ENCODE results near the gene ERAP2.

ERAP2 gene

GRCh38 chr5:96885518-96886338 is 9.4 kb downstream of the ERAP2 start:
- FAIRE-seq (no peak), DNase-seq (ENCODE audit: insufficient read length, low spot score) (no peak)

GRCh38 chr5:96893342-96893741 is 17.0 kb downstream of the ERAP2 start:
- DNase-seq (ENCODE audit: insufficient read length, low spot score) (peak; percentile 49), FAIRE-seq (no peak)

- DNase-seq (ENCODE audit: insufficient read length, low spot score) (no peak), FAIRE-seq (no peak)
Measured at GRCh38 chr5:96896276-96896675, 20.0 kb downstream of the ERAP2 start.

- FAIRE-seq (no peak), DNase-seq (ENCODE audit: insufficient read length, low spot score) (no peak)
Measured at GRCh38 chr5:96896806-96897205, 20.5 kb downstream of the ERAP2 start.

GRCh38 chr5:96901384-96901783 is 25.1 kb downstream of the ERAP2 start:
- DNase-seq (ENCODE audit: insufficient read length, low spot score), result no peak
- FAIRE-seq, result no peak

- DNase-seq (ENCODE audit: insufficient read length, low spot score) (no peak), FAIRE-seq (no peak)
Measured at GRCh38 chr5:96901841-96902240, 25.5 kb downstream of the ERAP2 start.

GRCh38 chr5:96902876-96903275 is 26.6 kb downstream of the ERAP2 start:
- FAIRE-seq (no peak), DNase-seq (ENCODE audit: insufficient read length, low spot score) (no peak)

- DNase-seq (ENCODE audit: insufficient read length, low spot score) (no peak), FAIRE-seq (peak; percentile 65)
Measured at GRCh38 chr5:96903300-96903699, 27.0 kb downstream of the ERAP2 start.

- DNase-seq (ENCODE audit: insufficient read length, low spot score), result no peak
- no peak for FAIRE-seq
Measured at GRCh38 chr5:96904054-96904931, 28.0 kb downstream of the ERAP2 start.

GRCh38 chr5:96905864-96906263 is 29.6 kb downstream of the ERAP2 start:
- FAIRE-seq (no peak), DNase-seq (ENCODE audit: insufficient read length, low spot score) (no peak)

- no peak for DNase-seq (ENCODE audit: insufficient read length, low spot score)
- no peak for FAIRE-seq
Measured at GRCh38 chr5:96909003-96909402, 32.7 kb downstream of the ERAP2 start.

- DNase-seq (ENCODE audit: insufficient read length, low spot score), result no peak
- FAIRE-seq, result no peak
Measured at GRCh38 chr5:96909435-96909834, 33.1 kb downstream of the ERAP2 start.

GRCh38 chr5:96911139-96911538 is 34.8 kb downstream of the ERAP2 start:
- no peak for FAIRE-seq

GRCh38 chr5:96913233-96913632 is 36.9 kb downstream of the ERAP2 start:
- DNase-seq (ENCODE audit: insufficient read length, low spot score), result no peak
- no peak for FAIRE-seq

More at GRCh38 chr5:96911139-96911538, 34.8 kb downstream of the ERAP2 start:
- DNase-seq (ENCODE audit: insufficient read length, low spot score), result no peak

GRCh38 chr5:96919754-96920197 is 43.5 kb downstream of the ERAP2 start:
- FAIRE-seq (no peak), DNase-seq (ENCODE audit: insufficient read length, low spot score) (no peak)

- FAIRE-seq (no peak), DNase-seq (ENCODE audit: insufficient read length, low spot score) (no peak)
Measured at GRCh38 chr5:96920744-96921355, 44.5 kb downstream of the ERAP2 start.

GRCh38 chr5:96922499-96923244 is 46.4 kb downstream of the ERAP2 start:
- FAIRE-seq (no peak), DNase-seq (ENCODE audit: insufficient read length, low spot score) (no peak)

- no peak for FAIRE-seq
- DNase-seq (ENCODE audit: insufficient read length, low spot score), result no peak
Measured at GRCh38 chr5:96924016-96924443, 47.7 kb downstream of the ERAP2 start.

- no peak for DNase-seq (ENCODE audit: insufficient read length, low spot score)
- no peak for FAIRE-seq
Measured at GRCh38 chr5:96926276-96926675, 50.0 kb downstream of the ERAP2 start.

- FAIRE-seq (no peak), DNase-seq (ENCODE audit: insufficient read length, low spot score) (no peak)
Measured at GRCh38 chr5:96927008-96927407, 50.7 kb downstream of the ERAP2 start.
